22Rv1 (cell line): ENCODE results near the gene TBC1D22A.

ENCODE experiments used
- H3K27ac ChIP-seq: fragments of 450-650 bp; 2 replicates; pipeline ENCODE4 v1.5.1; 2017
- CTCF ChIP-seq: fragments of 450-650 bp; IDR thresholded peaks from 2 replicates; pipeline ENCODE4 v1.5.1; 2017; ENCODE audit warnings: mild to moderate bottlenecking
- ZFX ChIP-seq: fragments of 450-650 bp; IDR thresholded peaks from 2 replicates; pipeline ENCODE4 v1.6.1; 2017; ENCODE audit warnings: antibody characterized with exemption, borderline replicate concordance

The TBC1D22A gene

GRCh38 chr22:47094861-47095330, 332.4 kb downstream of the TBC1D22A start:
- TF ChIP-seq ZFX, result no peak
- no peak for TF ChIP-seq CTCF
- H3K27ac ChIP-seq, result no peak overlapping the region

- H3K27ac ChIP-seq, result no peak overlapping the region
- TF ChIP-seq ZFX (no peak), CTCF (no peak)
Measured at GRCh38 chr22:47095395-47096122, 333.1 kb downstream of the TBC1D22A start.

- TF ChIP-seq CTCF (no peak), ZFX (no peak)
- no peak overlapping the region for H3K27ac ChIP-seq
Measured at GRCh38 chr22:47098121-47098520, 335.7 kb downstream of the TBC1D22A start.

- H3K27ac ChIP-seq, result no peak overlapping the region
- TF ChIP-seq CTCF (no peak), ZFX (no peak)
Measured at GRCh38 chr22:47098554-47098953, 336.1 kb downstream of the TBC1D22A start.

DNA sequence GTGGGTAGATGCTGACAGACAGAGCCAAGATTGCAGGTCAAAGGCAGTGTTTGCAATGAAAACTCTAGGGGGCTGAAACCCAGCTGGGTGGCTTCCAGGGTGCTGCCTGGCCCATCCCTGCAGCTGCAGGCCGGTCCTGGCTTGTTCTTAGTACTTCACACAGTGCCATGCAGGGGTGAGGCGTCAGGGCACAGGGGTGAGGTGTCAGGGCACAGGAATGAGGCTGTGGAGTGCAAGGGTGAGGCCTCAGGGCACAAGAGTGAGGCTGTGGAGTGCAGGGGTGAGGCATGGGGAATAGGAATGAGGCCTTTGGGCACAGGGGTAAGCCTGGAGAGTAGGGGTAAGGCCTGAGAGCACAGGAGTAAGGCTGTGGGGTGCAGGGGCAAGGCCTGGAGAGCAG, 337.6 kb downstream of the TBC1D22A start:
- TF ChIP-seq ZFX (no peak), CTCF (no peak)

GRCh38 chr22:47100646-47101200, 338.3 kb downstream of the TBC1D22A start:
- no peak for TF ChIP-seq CTCF
- no peak for TF ChIP-seq ZFX
- no peak overlapping the region for H3K27ac ChIP-seq

More for the DNA sequence above, 337.6 kb downstream of the TBC1D22A start:
- no peak overlapping the region for H3K27ac ChIP-seq

GRCh38 chr22:47101321-47101885, 339.0 kb downstream of the TBC1D22A start:
- no peak overlapping the region for H3K27ac ChIP-seq

More at GRCh38 chr22:47101321-47101885, 339.0 kb downstream of the TBC1D22A start:
- no peak for TF ChIP-seq CTCF
